RWPE2 (cell line): ENCODE results near the gene SDK2.

Source experiments
- ATAC-seq: fragments of 200-7000 bp; cut with Tn5 transposase; 3 replicates; pipeline ENCODE4 v1.9.1; 2021; ENCODE audit warnings: low read depth
- DNase-seq: peaks from one replicate; pipeline ENCODE4 v3.0.0-alpha.2; 2020; ENCODE audit warnings: low spot score
- H3K27ac ChIP-seq: fragments of 450-650 bp; 2 replicates; pipeline ENCODE4 v1.5.1; 2017; ENCODE audit warnings: mild to moderate bottlenecking; ENCODE audit not compliant: poor library complexity, severe bottlenecking
- H3K27me3 ChIP-seq: fragments of 250-450 bp; sonication (Bioruptor Pico); 2 replicates; pipeline ENCODE4 v1.5.1; 2021; ENCODE audit warnings: mild to moderate bottlenecking, moderate library complexity; ENCODE audit not compliant: insufficient read depth, poor library complexity, severe bottlenecking
- H3K36me3 ChIP-seq: fragments of 250-450 bp; sonication (Bioruptor Pico); 2 replicates; pipeline ENCODE4 v1.5.1; 2020; ENCODE audit warnings: low read depth, mild to moderate bottlenecking, moderate library complexity
- H3K4me1 ChIP-seq: fragments of 250-450 bp; sonication (Bioruptor Pico); 2 replicates; pipeline ENCODE4 v1.5.1; 2021; ENCODE audit warnings: mild to moderate bottlenecking, moderate library complexity; ENCODE audit not compliant: insufficient read depth, poor library complexity, severe bottlenecking
- H3K4me3 ChIP-seq: fragments of 250-450 bp; sonication (Bioruptor Pico); 2 replicates; pipeline ENCODE4 v1.5.1; 2021; ENCODE audit warnings: mild to moderate bottlenecking, moderate library complexity; ENCODE audit not compliant: severe bottlenecking
- H3K9me3 ChIP-seq: fragments of 250-450 bp; sonication (Bioruptor Pico); 2 replicates; pipeline ENCODE4 v1.5.1; 2021; ENCODE audit warnings: mild to moderate bottlenecking, moderate library complexity; ENCODE audit not compliant: severe bottlenecking
- CTCF ChIP-seq: fragments of 450-650 bp; IDR thresholded peaks from one replicate; pipeline ENCODE4 v1.5.1; 2017; ENCODE audit warnings: mild to moderate bottlenecking, moderate library complexity; ENCODE audit not compliant: poor library complexity, severe bottlenecking

Gene SDK2

GRCh38 chr17:73630965-73631595, 13.2 kb downstream of the SDK2 start:
- no peak overlapping the region for H3K27ac ChIP-seq
- DNase-seq = no peak
- TF ChIP-seq CTCF = no peak
- no peak for ATAC-seq
- no peaks in the 10 kb centered on the region for H3K9me3 ChIP-seq
- no peak overlapping the region for H3K4me3 ChIP-seq
- H3K4me1 ChIP-seq = peaks cover 13% of the 10 kb centered on the region
- no peaks in the 10 kb centered on the region for H3K36me3 ChIP-seq
- no peaks in the 10 kb centered on the region for H3K27me3 ChIP-seq

GRCh38 chr17:73630531-73630930, 13.7 kb downstream of the SDK2 start:
- Histone ChIP-seq H3K4me3 (no peak overlapping the region), H3K4me1 (peaks cover 19% of the 10 kb centered on the region), H3K36me3 (no peaks in the 10 kb centered on the region), H3K9me3 (no peaks in the 10 kb centered on the region), H3K27me3 (no peaks in the 10 kb centered on the region), H3K27ac (no peak overlapping the region)
- DNase-seq (no peak), ATAC-seq (no peak)
- no peak for TF ChIP-seq CTCF

- no peak overlapping the region for H3K27ac ChIP-seq
- H3K4me1 ChIP-seq = peaks cover 31% of the 10 kb centered on the region
- peak; percentile 43; the same call in 1 of the 3 replicates for ATAC-seq
- DNase-seq = no peak
- H3K27me3 ChIP-seq = no peaks in the 10 kb centered on the region
- H3K9me3 ChIP-seq = no peaks in the 10 kb centered on the region
- TF ChIP-seq CTCF = no peak
- H3K36me3 ChIP-seq = no peaks in the 10 kb centered on the region
- no peak overlapping the region for H3K4me3 ChIP-seq
Measured at GRCh38 chr17:73628642-73629552, 15.3 kb downstream of the SDK2 start.

- Histone ChIP-seq H3K9me3 (no peaks in the 10 kb centered on the region), H3K4me1 (peaks cover 31% of the 10 kb centered on the region), H3K27ac (peak overlapping the region; percentile 72), H3K4me3 (no peak overlapping the region), H3K36me3 (no peaks in the 10 kb centered on the region), H3K27me3 (no peaks in the 10 kb centered on the region)
- TF ChIP-seq CTCF = no peak
- ATAC-seq (peak; percentile 67), DNase-seq (no peak)
Measured at GRCh38 chr17:73625991-73626673, 18.1 kb downstream of the SDK2 start.
